H1 (cell line): ENCODE results near the gene BAAT. TPM values are rescaled to one million over a fixed set of nuclear protein-coding genes. Genes with fewer than 3 reads are reported as not detected.

Experiments used
- CTCF ChIA-PET: fragments of 300-600 bp; sonication (Branson Sonifier 250); formaldehyde crosslinking; loops from one replicate; lab custom pipeline; 2021; ENCODE audit not compliant: partially characterized antibody; lab: Charles Lee
- POLR2A ChIA-PET: fragments of 300-600 bp; sonication (Branson Sonifier 250); formaldehyde crosslinking; loops from one replicate; lab custom pipeline; 2021; ENCODE audit warnings: inconsistent platforms; ENCODE audit not compliant: partially characterized antibody; lab: Charles Lee
- DNase-seq, 2 experiments: peaks; one replicate each; pipeline versions ENCODE4 v3.0.0 to v3.0.0-alpha.2; 2010 to 2022; ENCODE audit warnings: low spot score in 2 of 2, low read depth in 1 of 2, mixed read lengths in 1 of 2
- FAIRE-seq: peaks from 2 replicates; lab custom pipeline; 2011; peaks lifted over from hg19 to GRCh38; lab: Jason Lieb, UNC
- H2AFZ ChIP-seq: 2 replicates; pipeline ENCODE4 v1.8.1; 2012; ENCODE audit warnings: low read length, inconsistent platforms
- H2AK5ac ChIP-seq: 2 replicates; pipeline ENCODE4 v1.6.1; 2013; ENCODE audit warnings: low read depth, low read length
- H2BK120ac ChIP-seq: replicated peaks from 2 replicates; pipeline ENCODE3; 2013; ENCODE audit warnings: low read depth, low read length, inconsistent platforms
- H2BK12ac ChIP-seq: 2 replicates; pipeline ENCODE4 v1.6.1; 2013; ENCODE audit warnings: low read depth, low read length
- H2BK15ac ChIP-seq: 2 replicates; pipeline ENCODE4 v1.6.1; 2013; ENCODE audit warnings: low read length
- H2BK20ac ChIP-seq: 2 replicates; pipeline ENCODE4 v1.6.1; 2013; ENCODE audit warnings: low read length
- H2BK5ac ChIP-seq: 2 replicates; pipeline ENCODE4 v1.6.1; 2013; ENCODE audit warnings: low read depth, low read length
- H3K14ac ChIP-seq: 2 replicates; pipeline ENCODE4 v1.6.1; 2013; ENCODE audit warnings: inconsistent platforms; ENCODE audit not compliant: insufficient read length
- H3K18ac ChIP-seq: 2 replicates; pipeline ENCODE4 v1.6.1; 2013; ENCODE audit warnings: low read length; ENCODE audit errors: extremely low read depth
- H3K23ac ChIP-seq: 2 replicates; pipeline ENCODE4 v1.6.1; 2013; ENCODE audit warnings: inconsistent platforms; ENCODE audit not compliant: insufficient read length
- H3K23me2 ChIP-seq: 2 replicates; pipeline ENCODE4 v1.6.1; 2013; ENCODE audit warnings: low read depth, low read length
- H3K27ac ChIP-seq: 2 replicates; pipeline ENCODE4 v1.6.1; 2011; ENCODE audit warnings: low read depth, low read length, inconsistent platforms
- H3K27me3 ChIP-seq, 4 experiments: replicated peaks in 1 of 4; 1 replicate in 1 of 4; 2 replicates in 3 of 4; pipeline versions ENCODE4 v1.6.1 to v1.8.1; 2011 to 2013; ENCODE audit warnings: low read length in 3 of 4, mild to moderate bottlenecking in 3 of 4, inconsistent platforms in 2 of 4, mixed read lengths in 2 of 4, moderate library complexity in 1 of 4; ENCODE audit not compliant: control insufficient read depth in 3 of 4, insufficient read depth in 3 of 4; ENCODE audit errors: extremely low read depth in 1 of 4
- H3K36me3 ChIP-seq, 4 experiments: 2 replicates each; pipeline versions ENCODE4 v1.6.1 to v1.8.1; 2011 to 2013; ENCODE audit warnings: mild to moderate bottlenecking in 4 of 4, low read length in 3 of 4, moderate library complexity in 2 of 4, control low read depth in 1 of 4, inconsistent platforms in 1 of 4; ENCODE audit not compliant: insufficient read depth in 4 of 4, control insufficient read depth in 2 of 4
- H3K4ac ChIP-seq: replicated peaks from 2 replicates; pipeline ENCODE3; 2013; ENCODE audit warnings: low read length, low read depth, mixed read lengths, inconsistent platforms; ENCODE audit not compliant: insufficient read length
- H3K4me1 ChIP-seq, 4 experiments: replicated peaks in 1 of 4; 1 replicate in 1 of 4; 2 replicates in 3 of 4; pipeline versions ENCODE4 v1.6.1 to v1.8.1; 2011 to 2013; ENCODE audit warnings: low read length in 3 of 4, inconsistent platforms in 2 of 4, mixed read lengths in 1 of 4; ENCODE audit not compliant: insufficient read depth in 4 of 4, control insufficient read depth in 3 of 4
- H3K4me2 ChIP-seq, 2 experiments: 2 replicates each; pipeline versions ENCODE4 v1.6.1 to v1.8.1; 2011 to 2013; ENCODE audit warnings: low read depth in 2 of 2, low read length in 2 of 2, control low read depth in 1 of 2, inconsistent platforms in 1 of 2, mild to moderate bottlenecking in 1 of 2; ENCODE audit not compliant: insufficient read depth in 1 of 2
- H3K4me3 ChIP-seq, 4 experiments: fragments of 200-600, 300-600 bp in 1 of 4; sonication (generic), shearing (Covaris generic), sonication (Bioruptor Twin) in 1 of 4; 2 replicates each; pipeline versions ENCODE4 v1.5.1 to v1.8.1; 2011 to 2016; ENCODE audit warnings: low read length in 4 of 4, low read depth in 3 of 4, control low read depth in 2 of 4, inconsistent platforms in 2 of 4, mild to moderate bottlenecking in 2 of 4, mixed read lengths in 1 of 4, moderate library complexity in 1 of 4; ENCODE audit not compliant: insufficient read depth in 2 of 4; ENCODE audit errors: extremely low read depth in 1 of 4
- H3K56ac ChIP-seq: replicated peaks from 2 replicates; pipeline ENCODE3; 2013; ENCODE audit warnings: low read depth, mild to moderate bottlenecking, mixed read lengths, low read length, inconsistent platforms; ENCODE audit not compliant: insufficient read length
- H3K79me1 ChIP-seq: 2 replicates; pipeline ENCODE4 v1.6.1; 2013; ENCODE audit warnings: low read depth, low read length, control low read depth
- H3K79me2 ChIP-seq, 2 experiments: 2 replicates each; pipeline versions ENCODE4 v1.6.1 to v1.8.1; 2012 to 2013; ENCODE audit warnings: low read length in 2 of 2, mild to moderate bottlenecking in 2 of 2, inconsistent platforms in 1 of 2; ENCODE audit not compliant: insufficient read depth in 2 of 2, control insufficient read depth in 1 of 2
- H3K9ac ChIP-seq, 4 experiments: replicated peaks in 1 of 4; 1 replicate in 1 of 4; 2 replicates in 3 of 4; pipeline versions ENCODE4 v1.6.1 to v1.8.1; 2011 to 2013; ENCODE audit warnings: low read depth in 3 of 4, low read length in 3 of 4, control low read depth in 2 of 4, mild to moderate bottlenecking in 2 of 4, moderate library complexity in 2 of 4, inconsistent platforms in 1 of 4; ENCODE audit errors: extremely low read depth in 1 of 4
- H3K9me3 ChIP-seq, 2 experiments: 2 replicates each; pipeline versions ENCODE4 v1.6.1 to v1.8.1; 2012 to 2013; ENCODE audit warnings: mild to moderate bottlenecking in 2 of 2, moderate library complexity in 2 of 2, control low read depth in 1 of 2, inconsistent platforms in 1 of 2, low read depth in 1 of 2, low read length in 1 of 2, mixed read lengths in 1 of 2; ENCODE audit not compliant: insufficient read depth in 2 of 2
- H4K20me1 ChIP-seq, 2 experiments: replicated peaks in 1 of 2; 2 replicates each; pipeline versions ENCODE3 to v1.8.1; 2011 to 2013; ENCODE audit warnings: inconsistent platforms in 2 of 2, low read length in 2 of 2, mild to moderate bottlenecking in 1 of 2; ENCODE audit not compliant: insufficient read depth in 2 of 2, control insufficient read depth in 1 of 2
- H4K5ac ChIP-seq: 2 replicates; pipeline ENCODE4 v1.6.1; 2013; ENCODE audit warnings: low read length, low read depth, mixed read lengths, inconsistent platforms; ENCODE audit not compliant: insufficient read length
- H4K8ac ChIP-seq: 2 replicates; pipeline ENCODE4 v1.8.0; 2013; ENCODE audit warnings: mild to moderate bottlenecking, moderate library complexity, low read length, inconsistent platforms; ENCODE audit not compliant: insufficient read depth; ENCODE audit errors: extremely low read depth
- H4K91ac ChIP-seq: replicated peaks from 2 replicates; pipeline ENCODE3; 2013; ENCODE audit warnings: low read length, mixed read lengths, inconsistent platforms; ENCODE audit not compliant: insufficient read length
- CBX8 ChIP-seq: fragments of 300-800, 300-1000 bp; sonication (generic); IDR thresholded peaks from 2 replicates; pipeline ENCODE4 v1.7.1; 2016; ENCODE audit warnings: low read depth, low read length, borderline replicate concordance
- EP300 ChIP-seq, 2 experiments: IDR thresholded peaks; 1 replicate in 1 of 2; 2 replicates in 1 of 2; pipeline ENCODE4 v1.6.1; 2011 to 2012; ENCODE audit warnings: low read depth in 2 of 2, low read length in 2 of 2, mild to moderate bottlenecking in 2 of 2, borderline replicate concordance in 1 of 2, inconsistent platforms in 1 of 2, moderate library complexity in 1 of 2
- FOSL1 ChIP-seq: IDR thresholded peaks from 2 replicates; pipeline ENCODE4 v1.6.1; 2011; ENCODE audit warnings: mild to moderate bottlenecking, low read depth, low read length, moderate library complexity; ENCODE audit not compliant: insufficient read depth
- GTF2F1 ChIP-seq: IDR thresholded peaks from 2 replicates; pipeline ENCODE4 v1.6.1; 2012; ENCODE audit warnings: low read depth, low read length, improper control_type of control experiment, borderline replicate concordance
- HDAC2 ChIP-seq, 2 experiments: fragments of 300-600 bp in 1 of 2; sonication (generic) in 1 of 2; IDR thresholded peaks; 2 replicates each; pipeline ENCODE4 v1.6.1; 2011 to 2012; ENCODE audit warnings: low read depth in 2 of 2, low read length in 2 of 2, mild to moderate bottlenecking in 2 of 2, moderate library complexity in 2 of 2, borderline replicate concordance in 1 of 2, inconsistent platforms in 1 of 2
- HDAC6 ChIP-seq: IDR thresholded peaks from one replicate; pipeline ENCODE4 v1.7.1; 2012; ENCODE audit warnings: low read depth, mild to moderate bottlenecking, inconsistent platforms, low read length, moderate library complexity
- JUND ChIP-seq: IDR thresholded peaks from 2 replicates; pipeline ENCODE4 v1.6.1; 2011; ENCODE audit warnings: mild to moderate bottlenecking, improper control_type of control experiment, low read length
- KDM5A ChIP-seq: fragments of 200-600 bp; IDR thresholded peaks from 2 replicates; pipeline ENCODE4 v1.7.1; 2012; ENCODE audit warnings: mild to moderate bottlenecking, low read length, inconsistent platforms, mixed read lengths
- RAD21 ChIP-seq, 2 experiments: IDR thresholded peaks in 1 of 2; conservative IDR thresholded peaks in 1 of 2; 2 replicates each; pipeline ENCODE4 v1.6.1; 2011; ENCODE audit warnings: low read depth in 2 of 2, low read length in 2 of 2, improper control_type of control experiment in 1 of 2, inconsistent platforms in 1 of 2, mild to moderate bottlenecking in 1 of 2, moderate library complexity in 1 of 2
- RXRA ChIP-seq: IDR thresholded peaks from 2 replicates; pipeline ENCODE4 v1.6.1; 2011; ENCODE audit warnings: low read depth, mild to moderate bottlenecking, low read length, moderate library complexity; ENCODE audit not compliant: insufficient read depth
- SIN3A ChIP-seq, 2 experiments: IDR thresholded peaks in 1 of 2; conservative IDR thresholded peaks in 1 of 2; 2 replicates each; pipeline ENCODE4 v1.6.1; 2011 to 2012; ENCODE audit warnings: low read length in 2 of 2, improper control_type of control experiment in 1 of 2, low read depth in 1 of 2, mild to moderate bottlenecking in 1 of 2
- SIRT6 ChIP-seq: IDR thresholded peaks from one replicate; pipeline ENCODE4 v1.7.1; 2012; ENCODE audit warnings: low read length, inconsistent platforms
- SUZ12 ChIP-seq: fragments of 200-600 bp; sonication (generic); IDR thresholded peaks from 2 replicates; pipeline ENCODE4 v1.6.1; 2012; ENCODE audit warnings: mild to moderate bottlenecking, inconsistent platforms, low read length, moderate library complexity, mixed read lengths
- WGBS, 2 experiments: shearing (Covaris generic) in 1 of 2; methylation state at CpG; one replicate each; pipeline versions ENCODE4 v1.1.6 to v1.1.7; 2013 to 2015; ENCODE audit warnings: low lambda C conversion rate in 2 of 2, mixed read lengths in 2 of 2, inconsistent platforms in 1 of 2, low coverage in 1 of 2, missing lambda C conversion rate in 1 of 2; ENCODE audit not compliant: insufficient replicate concordance in 2 of 2, insufficient coverage in 1 of 2, insufficient read length in 1 of 2; ENCODE audit errors: extremely low coverage in 1 of 2, missing lambda C conversion rate in 1 of 2; 5-methylcytosine and 5-hydroxymethylcytosine counted together
- polyA plus RNA-seq, 7 experiments: library from polyadenylated mRNA; depleted of rRNA in 3 of 7; stranded (reverse) in 5 of 7; unstranded in 2 of 7; fragments of >200 nt in 5 of 7; fragments of 200-250 nt in 2 of 7; gene quantifications; 1 replicate in 5 of 7; 2 replicates in 1 of 7; 4 replicates in 1 of 7; pipeline versions ENCODE4 v1.2.1 to v1.2.3, GENCODE V29; 2011 to 2013; ENCODE audit warnings: missing spikeins in 2 of 7, mixed read lengths in 2 of 7
- total RNA-seq: library from RNA; stranded (reverse); fragmentation: NEBNext Ultra II Directional; extraction: Animal tissue kit (Norgen Biotek cat#: 25700); gene quantifications from 2 replicates; pipeline ENCODE4 v1.2.1, GENCODE V29; 2021
- TF ChIP-seq, protein P1 (sequence below): IDR thresholded peaks from 2 replicates; pipeline ENCODE4 v1.6.1; 2012; ENCODE audit warnings: inconsistent platforms

BAAT gene
- total and polyA plus RNA-seq, 2 of the 8 experiments (the other 6 are each of a cell fraction or from before 2014, with no cell fraction given): 0.09 to 0.17 TPM

DNA sequence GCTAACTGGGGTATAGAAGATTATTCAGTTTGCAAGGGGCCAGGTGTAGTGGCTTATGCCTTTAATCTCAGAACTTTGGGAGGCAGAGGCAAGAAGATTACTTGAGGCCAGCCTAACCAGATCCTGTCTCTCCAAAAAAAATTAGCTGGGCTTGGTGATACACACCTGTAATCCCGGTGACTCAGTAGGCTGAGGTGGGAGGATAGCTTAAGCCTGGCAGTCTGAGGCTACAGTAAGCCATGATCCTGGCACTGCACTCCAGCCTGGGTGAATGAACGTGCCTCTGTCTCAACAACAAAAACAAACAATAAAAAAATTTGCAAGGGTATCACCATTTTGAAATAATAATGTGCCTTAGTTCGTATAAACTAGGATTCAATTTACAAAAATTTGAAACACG is 51.3 kb downstream of the BAAT start:
- no peak overlapping the region for H3K56ac ChIP-seq
- ChIA-PET CTCF (no interaction called here), POLR2A (no interaction called here)
- H4K91ac ChIP-seq: no peak overlapping the region
- no peak overlapping the region for H2BK120ac ChIP-seq
- H3K4me3 ChIP-seq: no peak overlapping the region
- H3K27me3 ChIP-seq: no peaks in the 10 kb centered on the region
- H3K9me3 ChIP-seq: no peaks in the 10 kb centered on the region
- DNase-seq (no peak), FAIRE-seq (no peak)
- WGBS, 2 experiments: 88% methylated on average over 4 of the region's 4 CpGs; no CpG with 5 or more reads in 1 of the 2 experiments
- no peak overlapping the region for H2AK5ac ChIP-seq
- no peaks in the 10 kb centered on the region for H3K79me2 ChIP-seq
- H3K14ac ChIP-seq: no peak overlapping the region
- no peak overlapping the region for H4K5ac ChIP-seq
- H2AFZ ChIP-seq: no peak overlapping the region
- H3K4ac ChIP-seq: no peak overlapping the region
- no peak overlapping the region for H3K9ac ChIP-seq
- H2BK20ac ChIP-seq: no peak overlapping the region
- H3K18ac ChIP-seq: no peak overlapping the region
- no peaks in the 10 kb centered on the region for H4K20me1 ChIP-seq
- no peak overlapping the region for H4K8ac ChIP-seq
- H2BK15ac ChIP-seq: no peak overlapping the region
- H3K23me2 ChIP-seq: no peaks in the 10 kb centered on the region
- no peaks in the 10 kb centered on the region for H3K36me3 ChIP-seq
- no peaks in the 10 kb centered on the region for H3K79me1 ChIP-seq
- H2BK12ac ChIP-seq: no peak overlapping the region
- H3K4me2 ChIP-seq: no peak overlapping the region
- no peak overlapping the region for H3K23ac ChIP-seq
- TF ChIP-seq GTF2F1 (no peak), FOSL1 (no peak), RAD21 (IDR thresholded peaks at IDR 0.05 in 1 of 2, conservative IDR thresholded peaks at IDR 0.05 in 1 of 2; ENCODE audit: low read depth in 2 of 2, low read length in 2 of 2) (no peak), HDAC2 (IDR thresholded peaks at IDR 0.05; ENCODE audit: borderline replicate concordance in 1 of 2, low read depth in 2 of 2, low read length in 2 of 2) (no peak), EP300 (IDR thresholded peaks at IDR 0.05; ENCODE audit: borderline replicate concordance in 1 of 2, low read depth in 2 of 2, low read length in 2 of 2) (no peak), JUND (no peak), SIRT6 (no peak), RXRA (no peak), SUZ12 (no peak), CBX8 (no peak), KDM5A (no peak), HDAC6 (no peak), SIN3A (conservative IDR thresholded peaks at IDR 0.05 in 1 of 2, IDR thresholded peaks at IDR 0.05 in 1 of 2; ENCODE audit: low read depth in 1 of 2, low read length in 2 of 2) (no peak)
- TF ChIP-seq, protein P1, sequence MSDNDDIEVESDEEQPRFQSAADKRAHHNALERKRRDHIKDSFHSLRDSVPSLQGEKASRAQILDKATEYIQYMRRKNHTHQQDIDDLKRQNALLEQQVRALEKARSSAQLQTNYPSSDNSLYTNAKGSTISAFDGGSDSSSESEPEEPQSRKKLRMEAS: no peak
- no peak overlapping the region for H2BK5ac ChIP-seq
- no peak overlapping the region for H3K27ac ChIP-seq
- H3K4me1 ChIP-seq: no peaks in the 10 kb centered on the region
